IMR-90 (cell line): ENCODE data around the gene SRP54. TPM values are rescaled to one million over a fixed set of nuclear protein-coding genes. Genes with fewer than 3 reads are reported as not detected.

Experiments
- ATAC-seq: fragments of 200-7000 bp; cut with Tn5 transposase; 2 replicates; pipeline ENCODE4 v1.9.1; 2020; ENCODE audit warnings: low read depth, mild to moderate bottlenecking, moderate library complexity
- BruUV-seq: library from RNA; stranded (reverse); fragments of 400-500 nt; replicated peaks from 2 replicates; lab custom pipeline; 2021; lab: Mats Ljungman, UMichigan
- CTCF ChIA-PET: fragments of 300-600 bp; formaldehyde crosslinking; extraction: SDS; loops from one replicate; lab custom pipeline; 2021; ENCODE audit warnings: antibody characterized with exemption; lab: Yijun Ruan, JAX
- POLR2A ChIA-PET: fragments of 300-600 bp; sonication (Branson Sonifier 250); formaldehyde crosslinking; loops from one replicate; lab custom pipeline; 2022; ENCODE audit warnings: antibody characterized with exemption; ENCODE audit not compliant: unreplicated experiment; lab: Charles Lee
- DNase-seq: peaks from one replicate; pipeline ENCODE4 v3.0.0; 2013
- H2AFZ ChIP-seq: replicated peaks from 2 replicates; pipeline ENCODE3; 2013; ENCODE audit warnings: low read length, mild to moderate bottlenecking; ENCODE audit not compliant: poor library complexity
- H2AK5ac ChIP-seq: 2 replicates; pipeline ENCODE4 v1.6.1; 2013; ENCODE audit warnings: low read depth, low read length, inconsistent platforms
- H2AK9ac ChIP-seq: replicated peaks from 2 replicates; pipeline ENCODE3; 2013; ENCODE audit warnings: mild to moderate bottlenecking, low read depth, low read length, moderate library complexity; ENCODE audit not compliant: poor library complexity
- H2BK120ac ChIP-seq: 2 replicates; pipeline ENCODE4 v1.6.1; 2013; ENCODE audit warnings: low read depth, low read length, inconsistent platforms
- H2BK15ac ChIP-seq: 3 replicates; pipeline ENCODE4 v1.6.1; 2013; ENCODE audit warnings: low read depth, low read length, inconsistent platforms
- H2BK20ac ChIP-seq: 2 replicates; pipeline ENCODE4 v1.6.1; 2013; ENCODE audit warnings: low read depth, mild to moderate bottlenecking, inconsistent platforms, low read length, moderate library complexity
- H2BK5ac ChIP-seq: 2 replicates; pipeline ENCODE4 v1.6.1; 2013; ENCODE audit warnings: mild to moderate bottlenecking, low read depth, low read length, inconsistent platforms; ENCODE audit not compliant: poor library complexity, severe bottlenecking
- H3K14ac ChIP-seq: replicated peaks from 2 replicates; pipeline ENCODE4 v1.6.1; 2013; ENCODE audit warnings: low read depth, low read length, inconsistent platforms
- H3K18ac ChIP-seq: 2 replicates; pipeline ENCODE4 v1.6.1; 2013; ENCODE audit warnings: low read depth, low read length, control low read depth
- H3K23ac ChIP-seq: 2 replicates; pipeline ENCODE4 v1.6.1; 2013; ENCODE audit warnings: low read depth, low read length, inconsistent platforms
- H3K27ac ChIP-seq: 2 replicates; pipeline ENCODE4 v1.5.1; 2013; ENCODE audit warnings: mild to moderate bottlenecking, control low read depth, low read length; ENCODE audit not compliant: insufficient read depth
- H3K27me3 ChIP-seq: 2 replicates; pipeline ENCODE4 v1.6.1; 2013; ENCODE audit warnings: low read length; ENCODE audit not compliant: control insufficient read depth, insufficient read depth
- H3K36me3 ChIP-seq: 2 replicates; pipeline ENCODE4 v1.6.1; 2013; ENCODE audit warnings: low read length, mixed read lengths; ENCODE audit not compliant: control insufficient read depth, insufficient read depth
- H3K4ac ChIP-seq: 2 replicates; pipeline ENCODE4 v1.6.1; 2013; ENCODE audit warnings: low read depth, low read length, inconsistent platforms
- H3K4me1 ChIP-seq: 2 replicates; pipeline ENCODE4 v1.6.1; 2013; ENCODE audit warnings: low read length, mixed read lengths; ENCODE audit not compliant: control insufficient read depth, insufficient read depth
- H3K4me2 ChIP-seq: 2 replicates; pipeline ENCODE4 v1.6.1; 2013; ENCODE audit warnings: low read depth, mild to moderate bottlenecking, control low read depth, low read length, moderate library complexity
- H3K4me3 ChIP-seq: 2 replicates; pipeline ENCODE4 v1.5.1; 2013; ENCODE audit warnings: low read depth, mild to moderate bottlenecking, control low read depth, low read length, moderate library complexity; ENCODE audit not compliant: insufficient read depth
- H3K56ac ChIP-seq: 2 replicates; pipeline ENCODE4 v1.6.1; 2013; ENCODE audit warnings: low read length, inconsistent platforms; ENCODE audit not compliant: insufficient read depth; ENCODE audit errors: extremely low read depth
- H3K79me1 ChIP-seq, 2 experiments: 2 replicates each; pipeline ENCODE4 v1.6.1; 2013; ENCODE audit warnings: low read length in 2 of 2, inconsistent platforms in 1 of 2, low read depth in 1 of 2
- H3K9ac ChIP-seq: 2 replicates; pipeline ENCODE4 v1.6.1; 2013; ENCODE audit warnings: low read depth, low read length, control low read depth
- H3K9me1 ChIP-seq: 2 replicates; pipeline ENCODE4 v1.6.1; 2013; ENCODE audit warnings: low read length, inconsistent platforms; ENCODE audit not compliant: insufficient read depth
- H3K9me3 ChIP-seq: 2 replicates; pipeline ENCODE4 v1.6.1; 2013; ENCODE audit warnings: low read length; ENCODE audit not compliant: control insufficient read depth, insufficient read depth
- H4K20me1 ChIP-seq: 2 replicates; pipeline ENCODE4 v1.6.1; 2013; ENCODE audit warnings: low read length, inconsistent platforms; ENCODE audit not compliant: insufficient read depth
- H4K5ac ChIP-seq: 2 replicates; pipeline ENCODE4 v1.6.1; 2013; ENCODE audit warnings: mild to moderate bottlenecking, low read depth, low read length, control low read depth
- H4K8ac ChIP-seq, 2 experiments: 2 replicates each; pipeline ENCODE4 v1.6.1; 2013; ENCODE audit warnings: low read depth in 2 of 2, low read length in 2 of 2, control low read depth in 1 of 2, inconsistent platforms in 1 of 2
- H4K91ac ChIP-seq: 2 replicates; pipeline ENCODE4 v1.6.1; 2013; ENCODE audit warnings: low read depth, low read length, inconsistent platforms; ENCODE audit not compliant: insufficient read depth
- MAZ ChIP-seq: IDR thresholded peaks from 2 replicates; pipeline ENCODE4 v1.6.1; 2012; ENCODE audit warnings: low read depth, mild to moderate bottlenecking, low read length, improper control_type of control experiment, moderate library complexity, borderline replicate concordance
- MXI1 ChIP-seq: IDR thresholded peaks from 2 replicates; pipeline ENCODE4 v1.6.1; 2012; ENCODE audit warnings: low read depth, mild to moderate bottlenecking, low read length, moderate library complexity, borderline replicate concordance
- RAD21 ChIP-seq: IDR thresholded peaks from 2 replicates; pipeline ENCODE4 v1.6.1; 2012; ENCODE audit warnings: low read length, improper control_type of control experiment
- USF2 ChIP-seq: fragments of 150-350 bp; IDR thresholded peaks from 2 replicates; pipeline ENCODE4 v1.6.1; 2017; ENCODE audit warnings: mild to moderate bottlenecking, antibody characterized with exemption, low read length, low read depth
- WGBS, 2 experiments: methylation state at CpG; one replicate each; pipeline versions ENCODE4 v1.1.5 to v1.1.7; 2013; ENCODE audit warnings: missing lambda C conversion rate in 2 of 2; ENCODE audit not compliant: insufficient read length in 1 of 2; ENCODE audit errors: extremely low coverage in 2 of 2; 5-methylcytosine and 5-hydroxymethylcytosine counted together
- dilution Hi-C: fragments of 300-500 bp; cut with HindIII; formaldehyde crosslinking; loops from one replicate; pipeline ENCODE4 v1.14.3; 2018; ENCODE audit warnings: low sequenced_read_pairs; ENCODE audit not compliant: unreplicated experiment
- in situ Hi-C: fragments of 300-500 bp; cut with MboI; formaldehyde crosslinking; loops from 3 replicates; pipeline ENCODE4 v1.14.3; 2019; ENCODE audit warnings: low sequenced_read_pairs, inconsistent platforms, mixed read lengths
- intact Hi-C: fragments of 100-400 bp; cut with micrococcal nuclease; formaldehyde crosslinking; loops from 2 replicates; pipeline ENCODE4 v1.10.0; 2022
- polyA plus RNA-seq, 3 experiments: library from polyadenylated mRNA; depleted of rRNA; stranded (reverse); fragments of >200 nt; gene quantifications; 2 replicates each; pipeline ENCODE4 v1.2.3, GENCODE V29; 2012; ENCODE audit warnings: low replicate concordance in 1 of 3
- total RNA-seq: library from RNA; depleted of rRNA; stranded (reverse); fragments of >200 nt; gene quantifications from 2 replicates; pipeline ENCODE4 v1.2.3, GENCODE V29; 2012

The SRP54 gene
- total and polyA plus RNA-seq, 2 of the 4 experiments (the other 2 are of a cell fraction) = 56.2 to 63.3 TPM

DNA sequence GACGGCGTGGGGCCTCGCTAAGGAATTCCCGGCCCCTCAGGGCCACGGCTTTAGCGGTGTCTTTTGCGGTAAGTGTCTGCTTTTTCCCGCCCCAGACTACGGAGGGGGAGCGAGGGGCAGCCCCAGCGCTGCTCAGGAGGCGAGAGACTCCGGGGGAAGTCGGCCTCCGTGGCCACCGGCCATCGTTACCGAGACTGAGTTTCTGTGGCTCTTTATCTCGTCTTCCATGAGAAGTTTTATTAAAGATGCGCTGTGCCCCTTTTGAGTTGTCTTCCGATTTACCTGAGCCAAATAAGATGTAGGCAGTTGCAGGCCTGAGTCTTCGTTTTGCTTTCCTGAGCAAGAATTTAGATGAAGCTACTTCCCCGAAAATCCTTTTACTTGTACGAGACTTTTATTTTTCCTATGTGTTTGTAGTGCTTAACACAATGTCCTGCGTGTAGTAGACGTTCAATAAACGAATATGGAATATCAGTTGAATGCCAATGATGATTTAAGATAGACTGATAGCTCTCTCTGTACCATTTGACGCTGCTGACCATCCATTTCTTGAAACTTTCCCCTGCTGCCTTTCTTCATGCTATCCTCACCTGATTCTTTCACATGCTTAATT is 462 bp downstream of the SRP54 start:
- no peaks in the 10 kb centered on the region for H3K27me3 ChIP-seq
- H2BK120ac ChIP-seq = peak overlapping the region; percentile 32; the same call in 1 of the 2 replicates
- H3K23ac ChIP-seq = peak overlapping the region; percentile 91; the same call in 1 of the 2 replicates
- DNase-seq (no peak), ATAC-seq (peak; percentile 18)
- H3K4me2 ChIP-seq = peak overlapping the region; percentile 95
- no peak overlapping the region for H2BK20ac ChIP-seq
- H3K9ac ChIP-seq = peak overlapping the region; percentile 89
- peak overlapping the region; percentile 8; the same call in 1 of the 3 replicates for H2BK15ac ChIP-seq
- H4K20me1 ChIP-seq = peaks cover 23% of the 10 kb centered on the region
- peak overlapping the region; percentile 78 for H2BK5ac ChIP-seq
- peak overlapping the region; percentile 78 for H3K4ac ChIP-seq
- TSS peak; percentile 56 for BruUV-seq
- H4K8ac ChIP-seq = peak overlapping the region; percentile 65 to 85
- H2AFZ ChIP-seq = peak overlapping the region; percentile 97
- peaks cover 4% of the 10 kb centered on the region for H3K4me1 ChIP-seq
- peak overlapping the region; percentile 70 for H3K56ac ChIP-seq
- H4K5ac ChIP-seq = peak overlapping the region; percentile 66
- in situ Hi-C loops = no loop called here
- no peaks in the 10 kb centered on the region for H3K36me3 ChIP-seq
- H3K79me1 ChIP-seq = peaks cover 2 to 35% of the 10 kb centered on the region in 2 experiments; a peak in 2 of 4 replicates
- H2AK9ac ChIP-seq = peak overlapping the region; percentile 99
- TF ChIP-seq RAD21 (no peak), MAZ (no peak), MXI1 (no peak), USF2 (no peak)
- intact Hi-C loops = no loop called here
- peak overlapping the region; percentile 83 for H3K14ac ChIP-seq
- H4K91ac ChIP-seq = peak overlapping the region; percentile 65
- dilution Hi-C loops = no loop called here
- CTCF ChIA-PET = no interaction called here
- H3K9me3 ChIP-seq = no peaks in the 10 kb centered on the region
- H3K27ac ChIP-seq = peak overlapping the region; percentile 86
- peak overlapping the region; percentile 58 for H3K4me3 ChIP-seq
- peak overlapping the region; percentile 44; the same call in 1 of the 2 replicates for H2AK5ac ChIP-seq
- POLR2A ChIA-PET = interaction anchor here (0.6 kb wide), 1 partner anchor 59 kb away, joined by 4 read pairs; no protein-coding TSS in a partner anchor
- peak overlapping the region; percentile 31 for H3K18ac ChIP-seq
- H3K9me1 ChIP-seq = peaks cover 4% of the 10 kb centered on the region; the same call in 1 of the 2 replicates
- WGBS, 2 experiments = 0% methylated on average over 3 of the region's 28 CpGs; no CpG with 5 or more reads in 1 of the 2 experiments
